ENCODE results near the gene ZNF410. TPM values are rescaled to one million over a fixed set of nuclear protein-coding genes. Genes with fewer than 3 reads are reported as not detected.

ZNF410 gene
- total and polyA plus RNA-seq, 2 of the 8 experiments (the other 6 are each of a cell fraction or from before 2014, with no cell fraction given): 11.2 to 18.9 TPM

- H3K9me3 ChIP-seq (ENCODE audit: insufficient read depth in 2 of 2, low read depth in 1 of 2, low read length in 1 of 2): no peaks in the 10 kb centered on the region
- H4K8ac ChIP-seq (ENCODE audit: extremely low read depth, insufficient read depth, low read length): no peak overlapping the region
- H3K79me2 ChIP-seq (ENCODE audit: control insufficient read depth in 1 of 2, insufficient read depth in 2 of 2, low read length in 2 of 2): no peaks in the 10 kb centered on the region
- H3K27ac ChIP-seq (ENCODE audit: low read depth, low read length): no peak overlapping the region
- no peak overlapping the region for H2BK15ac ChIP-seq (ENCODE audit: low read length)
- no peaks in the 10 kb centered on the region for H4K20me1 ChIP-seq (replicated peaks in 1 of 2; ENCODE audit: control insufficient read depth in 1 of 2, insufficient read depth in 2 of 2, low read length in 2 of 2)
- H3K4me2 ChIP-seq (ENCODE audit: insufficient read depth in 1 of 2, low read depth in 2 of 2, low read length in 2 of 2): no peak overlapping the region
- no peak overlapping the region for H3K9ac ChIP-seq (replicated peaks in 1 of 4; ENCODE audit: extremely low read depth in 1 of 4, low read depth in 3 of 4, low read length in 3 of 4)
- no peak overlapping the region for H3K14ac ChIP-seq (ENCODE audit: insufficient read length)
- POLR2A ChIA-PET (ENCODE audit: partially characterized antibody): interaction anchor here (0.6 to 7.4 kb wide), 2 partner anchors 11 to 1118 kb away, joined by 3 to 33 read pairs; partner anchors contain the start of gene PTGR2
- H4K5ac ChIP-seq (ENCODE audit: insufficient read length, low read depth, low read length): no peak overlapping the region
- FAIRE-seq (no peak), DNase-seq (ENCODE audit: low read depth in 1 of 2, low spot score in 2 of 2) (no peak)
- H3K79me1 ChIP-seq (ENCODE audit: low read depth, low read length): no peaks in the 10 kb centered on the region; the same call in none of the 2 replicates
- no peaks in the 10 kb centered on the region for H3K27me3 ChIP-seq (replicated peaks in 1 of 4; ENCODE audit: control insufficient read depth in 3 of 4, extremely low read depth in 1 of 4, insufficient read depth in 3 of 4, low read length in 3 of 4)
- WGBS, 2 experiments (ENCODE audit: extremely low coverage in 1 of 2, insufficient coverage in 1 of 2, insufficient read length in 1 of 2, insufficient replicate concordance in 2 of 2, low coverage in 1 of 2, low lambda C conversion rate in 2 of 2, missing lambda C conversion rate in 1 of 2): 86% methylated on average over 2 of the region's 2 CpGs; no CpG with 5 or more reads in 1 of the 2 experiments
- no peak overlapping the region for H2BK120ac ChIP-seq (replicated peaks; ENCODE audit: low read depth, low read length)
- H2AFZ ChIP-seq (ENCODE audit: low read length): no peak overlapping the region
- H3K36me3 ChIP-seq (ENCODE audit: control insufficient read depth in 2 of 4, insufficient read depth in 4 of 4, low read length in 3 of 4): peaks cover 2 to 31% (median 14%) of the 10 kb centered on the region in 4 experiments; a peak in 6 of 8 replicates
- H2AK5ac ChIP-seq (ENCODE audit: low read depth, low read length): no peak overlapping the region
- no peak overlapping the region for H3K4me3 ChIP-seq (ENCODE audit: extremely low read depth in 1 of 4, insufficient read depth in 2 of 4, low read depth in 3 of 4, low read length in 4 of 4)
- H2BK20ac ChIP-seq (ENCODE audit: low read length): no peak overlapping the region
- no peak overlapping the region for H3K56ac ChIP-seq (replicated peaks; ENCODE audit: insufficient read length, low read depth, low read length)
- H3K4me1 ChIP-seq (replicated peaks in 1 of 4; ENCODE audit: control insufficient read depth in 3 of 4, insufficient read depth in 4 of 4, low read length in 3 of 4): no peaks in the 10 kb centered on the region
- H4K91ac ChIP-seq (replicated peaks; ENCODE audit: insufficient read length, low read length): no peak overlapping the region
- H2BK5ac ChIP-seq (ENCODE audit: low read depth, low read length): no peak overlapping the region
- H3K4ac ChIP-seq (replicated peaks; ENCODE audit: insufficient read length, low read depth, low read length): no peak overlapping the region
- H3K23ac ChIP-seq (ENCODE audit: insufficient read length): no peak overlapping the region
- no peak overlapping the region for H2BK12ac ChIP-seq (ENCODE audit: low read depth, low read length)
- H3K23me2 ChIP-seq (ENCODE audit: low read depth, low read length): no peaks in the 10 kb centered on the region
- CTCF ChIA-PET (ENCODE audit: partially characterized antibody): interaction anchor here (1.6 kb wide), 1 partner anchor 36 kb away, joined by 5 read pairs; no protein-coding TSS in a partner anchor
- no peak overlapping the region for H3K18ac ChIP-seq (ENCODE audit: extremely low read depth, low read length)
- TF ChIP-seq SIN3A (conservative IDR thresholded peaks at IDR 0.05 in 1 of 2, IDR thresholded peaks at IDR 0.05 in 1 of 2; ENCODE audit: low read depth in 1 of 2, low read length in 2 of 2): no peak
- TF ChIP-seq ATF2 (IDR thresholded peaks at IDR 0.05; ENCODE audit: low read length): no peak
- TF ChIP-seq KDM5A (IDR thresholded peaks at IDR 0.05; ENCODE audit: low read length): no peak
- TF ChIP-seq TAF7 (optimal IDR thresholded peaks at IDR 0.05; ENCODE audit: borderline replicate concordance, low read depth, low read length): no peak
Measured at GRCh38 chr14:73863209-73863608, 23.4 kb upstream of the ZNF410 start.

Data from H1 (cell line).